IMR-90 (cell line): ENCODE results near the gene PACS1. TPM values are rescaled to one million over a fixed set of nuclear protein-coding genes. Genes with fewer than 3 reads are reported as not detected.

Experiments used
- ATAC-seq: fragments of 200-7000 bp; cut with Tn5 transposase; 2 replicates; pipeline ENCODE4 v1.9.1; 2020; ENCODE audit warnings: low read depth, mild to moderate bottlenecking, moderate library complexity
- BruUV-seq: library from RNA; stranded (reverse); fragments of 400-500 nt; replicated peaks from 2 replicates; lab custom pipeline; 2021; lab: Mats Ljungman, UMichigan
- CTCF ChIA-PET: fragments of 300-600 bp; formaldehyde crosslinking; extraction: SDS; loops from one replicate; lab custom pipeline; 2021; ENCODE audit warnings: antibody characterized with exemption; lab: Yijun Ruan, JAX
- POLR2A ChIA-PET: fragments of 300-600 bp; sonication (Branson Sonifier 250); formaldehyde crosslinking; loops from one replicate; lab custom pipeline; 2022; ENCODE audit warnings: antibody characterized with exemption; ENCODE audit not compliant: unreplicated experiment; lab: Charles Lee
- DNase-seq: peaks from one replicate; pipeline ENCODE4 v3.0.0; 2013
- H2AFZ ChIP-seq: replicated peaks from 2 replicates; pipeline ENCODE3; 2013; ENCODE audit warnings: low read length, mild to moderate bottlenecking; ENCODE audit not compliant: poor library complexity
- H2AK5ac ChIP-seq: 2 replicates; pipeline ENCODE4 v1.6.1; 2013; ENCODE audit warnings: low read depth, low read length, inconsistent platforms
- H2AK9ac ChIP-seq: replicated peaks from 2 replicates; pipeline ENCODE3; 2013; ENCODE audit warnings: mild to moderate bottlenecking, low read depth, low read length, moderate library complexity; ENCODE audit not compliant: poor library complexity
- H2BK120ac ChIP-seq: 2 replicates; pipeline ENCODE4 v1.6.1; 2013; ENCODE audit warnings: low read depth, low read length, inconsistent platforms
- H2BK15ac ChIP-seq: 3 replicates; pipeline ENCODE4 v1.6.1; 2013; ENCODE audit warnings: low read depth, low read length, inconsistent platforms
- H2BK20ac ChIP-seq: 2 replicates; pipeline ENCODE4 v1.6.1; 2013; ENCODE audit warnings: low read depth, mild to moderate bottlenecking, inconsistent platforms, low read length, moderate library complexity
- H2BK5ac ChIP-seq: 2 replicates; pipeline ENCODE4 v1.6.1; 2013; ENCODE audit warnings: mild to moderate bottlenecking, low read depth, low read length, inconsistent platforms; ENCODE audit not compliant: poor library complexity, severe bottlenecking
- H3K14ac ChIP-seq: replicated peaks from 2 replicates; pipeline ENCODE4 v1.6.1; 2013; ENCODE audit warnings: low read depth, low read length, inconsistent platforms
- H3K18ac ChIP-seq: 2 replicates; pipeline ENCODE4 v1.6.1; 2013; ENCODE audit warnings: low read depth, low read length, control low read depth
- H3K23ac ChIP-seq: 2 replicates; pipeline ENCODE4 v1.6.1; 2013; ENCODE audit warnings: low read depth, low read length, inconsistent platforms
- H3K27ac ChIP-seq: 2 replicates; pipeline ENCODE4 v1.5.1; 2013; ENCODE audit warnings: mild to moderate bottlenecking, control low read depth, low read length; ENCODE audit not compliant: insufficient read depth
- H3K27me3 ChIP-seq: 2 replicates; pipeline ENCODE4 v1.6.1; 2013; ENCODE audit warnings: low read length; ENCODE audit not compliant: control insufficient read depth, insufficient read depth
- H3K36me3 ChIP-seq: 2 replicates; pipeline ENCODE4 v1.6.1; 2013; ENCODE audit warnings: low read length, mixed read lengths; ENCODE audit not compliant: control insufficient read depth, insufficient read depth
- H3K4ac ChIP-seq: 2 replicates; pipeline ENCODE4 v1.6.1; 2013; ENCODE audit warnings: low read depth, low read length, inconsistent platforms
- H3K4me1 ChIP-seq: 2 replicates; pipeline ENCODE4 v1.6.1; 2013; ENCODE audit warnings: low read length, mixed read lengths; ENCODE audit not compliant: control insufficient read depth, insufficient read depth
- H3K4me2 ChIP-seq: 2 replicates; pipeline ENCODE4 v1.6.1; 2013; ENCODE audit warnings: low read depth, mild to moderate bottlenecking, control low read depth, low read length, moderate library complexity
- H3K4me3 ChIP-seq: 2 replicates; pipeline ENCODE4 v1.5.1; 2013; ENCODE audit warnings: low read depth, mild to moderate bottlenecking, control low read depth, low read length, moderate library complexity; ENCODE audit not compliant: insufficient read depth
- H3K56ac ChIP-seq: 2 replicates; pipeline ENCODE4 v1.6.1; 2013; ENCODE audit warnings: low read length, inconsistent platforms; ENCODE audit not compliant: insufficient read depth; ENCODE audit errors: extremely low read depth
- H3K79me1 ChIP-seq, 2 experiments: 2 replicates each; pipeline ENCODE4 v1.6.1; 2013; ENCODE audit warnings: low read length in 2 of 2, inconsistent platforms in 1 of 2, low read depth in 1 of 2
- H3K9ac ChIP-seq: 2 replicates; pipeline ENCODE4 v1.6.1; 2013; ENCODE audit warnings: low read depth, low read length, control low read depth
- H3K9me1 ChIP-seq: 2 replicates; pipeline ENCODE4 v1.6.1; 2013; ENCODE audit warnings: low read length, inconsistent platforms; ENCODE audit not compliant: insufficient read depth
- H3K9me3 ChIP-seq: 2 replicates; pipeline ENCODE4 v1.6.1; 2013; ENCODE audit warnings: low read length; ENCODE audit not compliant: control insufficient read depth, insufficient read depth
- H4K20me1 ChIP-seq: 2 replicates; pipeline ENCODE4 v1.6.1; 2013; ENCODE audit warnings: low read length, inconsistent platforms; ENCODE audit not compliant: insufficient read depth
- H4K5ac ChIP-seq: 2 replicates; pipeline ENCODE4 v1.6.1; 2013; ENCODE audit warnings: mild to moderate bottlenecking, low read depth, low read length, control low read depth
- H4K8ac ChIP-seq, 2 experiments: 2 replicates each; pipeline ENCODE4 v1.6.1; 2013; ENCODE audit warnings: low read depth in 2 of 2, low read length in 2 of 2, control low read depth in 1 of 2, inconsistent platforms in 1 of 2
- H4K91ac ChIP-seq: 2 replicates; pipeline ENCODE4 v1.6.1; 2013; ENCODE audit warnings: low read depth, low read length, inconsistent platforms; ENCODE audit not compliant: insufficient read depth
- BHLHE40 ChIP-seq: fragments of 150-350 bp; IDR thresholded peaks from 2 replicates; pipeline ENCODE4 v1.6.1; 2016; ENCODE audit warnings: mild to moderate bottlenecking, low read depth, low read length
- CEBPB ChIP-seq: IDR thresholded peaks from 2 replicates; pipeline ENCODE4 v1.6.1; 2012; ENCODE audit warnings: low read depth, low read length, improper control_type of control experiment
- FOS ChIP-seq: fragments of 150-350 bp; IDR thresholded peaks from 2 replicates; pipeline ENCODE4 v1.6.1; 2016; ENCODE audit warnings: low read depth, low read length
- MAFK ChIP-seq: IDR thresholded peaks from 2 replicates; pipeline ENCODE4 v1.6.1; 2012; ENCODE audit warnings: low read depth, low read length, improper control_type of control experiment
- RAD21 ChIP-seq: IDR thresholded peaks from 2 replicates; pipeline ENCODE4 v1.6.1; 2012; ENCODE audit warnings: low read length, improper control_type of control experiment
- RCOR1 ChIP-seq: IDR thresholded peaks from 2 replicates; pipeline ENCODE4 v1.6.1; 2012; ENCODE audit warnings: mild to moderate bottlenecking, low read length, improper control_type of control experiment; ENCODE audit not compliant: insufficient replicate concordance
- WGBS, 2 experiments: methylation state at CpG; one replicate each; pipeline versions ENCODE4 v1.1.5 to v1.1.7; 2013; ENCODE audit warnings: missing lambda C conversion rate in 2 of 2; ENCODE audit not compliant: insufficient read length in 1 of 2; ENCODE audit errors: extremely low coverage in 2 of 2; 5-methylcytosine and 5-hydroxymethylcytosine counted together
- dilution Hi-C: fragments of 300-500 bp; cut with HindIII; formaldehyde crosslinking; loops from one replicate; pipeline ENCODE4 v1.14.3; 2018; ENCODE audit warnings: low sequenced_read_pairs; ENCODE audit not compliant: unreplicated experiment
- in situ Hi-C: fragments of 300-500 bp; cut with MboI; formaldehyde crosslinking; loops from 3 replicates; pipeline ENCODE4 v1.14.3; 2019; ENCODE audit warnings: low sequenced_read_pairs, inconsistent platforms, mixed read lengths
- intact Hi-C: fragments of 100-400 bp; cut with micrococcal nuclease; formaldehyde crosslinking; loops from 2 replicates; pipeline ENCODE4 v1.10.0; 2022
- polyA plus RNA-seq, 3 experiments: library from polyadenylated mRNA; depleted of rRNA; stranded (reverse); fragments of >200 nt; gene quantifications; 2 replicates each; pipeline ENCODE4 v1.2.3, GENCODE V29; 2012; ENCODE audit warnings: low replicate concordance in 1 of 3
- total RNA-seq: library from RNA; depleted of rRNA; stranded (reverse); fragments of >200 nt; gene quantifications from 2 replicates; pipeline ENCODE4 v1.2.3, GENCODE V29; 2012
- TF ChIP-seq, protein P1 (sequence below): conservative IDR thresholded peaks from 2 replicates; pipeline ENCODE4 v1.5.1; 2012; ENCODE audit warnings: mild to moderate bottlenecking, low read depth, low read length, improper control_type of control experiment
- TF ChIP-seq, protein P2 (sequence below): fragments of 150-350 bp; IDR thresholded peaks from 2 replicates; pipeline ENCODE4 v1.6.1; 2016; ENCODE audit warnings: low read depth, mild to moderate bottlenecking, low read length, moderate library complexity, borderline replicate concordance

Gene PACS1
- total and polyA plus RNA-seq, 2 of the 4 experiments (the other 2 are of a cell fraction) = 7.3 to 32.0 TPM

- no peak overlapping the region for H2AK9ac ChIP-seq
- no peak overlapping the region for H3K56ac ChIP-seq
- 60% methylated on average over 2 of the region's 8 CpGs; no CpG with 5 or more reads in 1 of the 2 experiments for WGBS, 2 experiments
- H4K20me1 ChIP-seq = peaks cover 9% of the 10 kb centered on the region; the same call in 1 of the 2 replicates
- intact Hi-C loops = no loop called here
- ATAC-seq = peak; percentile 89
- H3K4ac ChIP-seq = no peak overlapping the region
- H2BK120ac ChIP-seq = no peak overlapping the region
- no peak overlapping the region for H3K27ac ChIP-seq
- H3K9me1 ChIP-seq = peaks cover 8% of the 10 kb centered on the region; the same call in 1 of the 2 replicates
- H3K9me3 ChIP-seq = no peaks in the 10 kb centered on the region
- H2AFZ ChIP-seq = peak overlapping the region; percentile 66
- TF ChIP-seq RAD21 (no peak), MAFK (no peak), BHLHE40 (peak; percentile 75), FOS (peak; percentile 76), CEBPB (peak; percentile 44; the same call in 1 of the 2 replicates), RCOR1 (no peak)
- TF ChIP-seq, protein P1, sequence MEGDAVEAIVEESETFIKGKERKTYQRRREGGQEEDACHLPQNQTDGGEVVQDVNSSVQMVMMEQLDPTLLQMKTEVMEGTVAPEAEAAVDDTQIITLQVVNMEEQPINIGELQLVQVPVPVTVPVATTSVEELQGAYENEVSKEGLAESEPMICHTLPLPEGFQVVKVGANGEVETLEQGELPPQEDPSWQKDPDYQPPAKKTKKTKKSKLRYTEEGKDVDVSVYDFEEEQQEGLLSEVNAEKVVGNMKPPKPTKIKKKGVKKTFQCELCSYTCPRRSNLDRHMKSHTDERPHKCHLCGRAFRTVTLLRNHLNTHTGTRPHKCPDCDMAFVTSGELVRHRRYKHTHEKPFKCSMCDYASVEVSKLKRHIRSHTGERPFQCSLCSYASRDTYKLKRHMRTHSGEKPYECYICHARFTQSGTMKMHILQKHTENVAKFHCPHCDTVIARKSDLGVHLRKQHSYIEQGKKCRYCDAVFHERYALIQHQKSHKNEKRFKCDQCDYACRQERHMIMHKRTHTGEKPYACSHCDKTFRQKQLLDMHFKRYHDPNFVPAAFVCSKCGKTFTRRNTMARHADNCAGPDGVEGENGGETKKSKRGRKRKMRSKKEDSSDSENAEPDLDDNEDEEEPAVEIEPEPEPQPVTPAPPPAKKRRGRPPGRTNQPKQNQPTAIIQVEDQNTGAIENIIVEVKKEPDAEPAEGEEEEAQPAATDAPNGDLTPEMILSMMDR = no peak
- TF ChIP-seq, protein P2, sequence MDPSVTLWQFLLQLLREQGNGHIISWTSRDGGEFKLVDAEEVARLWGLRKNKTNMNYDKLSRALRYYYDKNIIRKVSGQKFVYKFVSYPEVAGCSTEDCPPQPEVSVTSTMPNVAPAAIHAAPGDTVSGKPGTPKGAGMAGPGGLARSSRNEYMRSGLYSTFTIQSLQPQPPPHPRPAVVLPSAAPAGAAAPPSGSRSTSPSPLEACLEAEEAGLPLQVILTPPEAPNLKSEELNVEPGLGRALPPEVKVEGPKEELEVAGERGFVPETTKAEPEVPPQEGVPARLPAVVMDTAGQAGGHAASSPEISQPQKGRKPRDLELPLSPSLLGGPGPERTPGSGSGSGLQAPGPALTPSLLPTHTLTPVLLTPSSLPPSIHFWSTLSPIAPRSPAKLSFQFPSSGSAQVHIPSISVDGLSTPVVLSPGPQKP = no peak
- ChIA-PET CTCF (no interaction called here), POLR2A (no interaction called here)
- H3K27me3 ChIP-seq = no peaks in the 10 kb centered on the region
- no peak overlapping the region for H3K14ac ChIP-seq
- no peak overlapping the region for H3K4me3 ChIP-seq
- no peak overlapping the region for H3K23ac ChIP-seq
- no peak overlapping the region for H3K9ac ChIP-seq
- dilution Hi-C loops = no loop called here
- no peak overlapping the region for H2BK15ac ChIP-seq
- no peak overlapping the region for H2AK5ac ChIP-seq
- H4K8ac ChIP-seq = no peak overlapping the region
- peaks cover 4% of the 10 kb centered on the region for H3K4me1 ChIP-seq
- H3K4me2 ChIP-seq = peak overlapping the region; percentile 36; the same call in 1 of the 2 replicates
- peak; percentile 86 for DNase-seq
- no TSS peak for BruUV-seq
- H3K36me3 ChIP-seq = no peaks in the 10 kb centered on the region
- H3K18ac ChIP-seq = no peak overlapping the region
- H4K91ac ChIP-seq = no peak overlapping the region
- H3K79me1 ChIP-seq = peaks cover 15 to 27% of the 10 kb centered on the region in 2 experiments
- in situ Hi-C loops = no loop called here
- no peak overlapping the region for H2BK5ac ChIP-seq
- no peak overlapping the region for H4K5ac ChIP-seq
- no peak overlapping the region for H2BK20ac ChIP-seq
Measured at GRCh38 chr11:66172146-66172545, 102.1 kb downstream of the PACS1 start.
